Liver (tissue), 3 donors: ENCODE data around the gene ANO8.

Experiments
- EGR1 ChIP-seq, 2 donors: IDR thresholded peaks; 2 replicates each; pipeline ENCODE4 v1.6.1; 2016 to 2018; ENCODE audit warnings: antibody characterized with exemption in 2 of 2, low read depth in 2 of 2
- HNF4A ChIP-seq, 2 donors: conservative IDR thresholded peaks; 2 replicates each; pipeline ENCODE4 v1.6.1; 2016; ENCODE audit warnings: antibody characterized with exemption in 2 of 2, mild to moderate bottlenecking in 2 of 2
- JUND ChIP-seq, 2 donors: IDR thresholded peaks; 2 replicates each; pipeline ENCODE4 v1.6.1; 2016; ENCODE audit warnings: antibody characterized with exemption in 2 of 2
- NR2F2 ChIP-seq: IDR thresholded peaks from 2 replicates; pipeline ENCODE4 v1.6.1; 2016; ENCODE audit warnings: antibody characterized with exemption
- RAD21 ChIP-seq, 2 donors: IDR thresholded peaks; 2 replicates each; pipeline ENCODE4 v1.6.1; 2016; ENCODE audit warnings: antibody characterized with exemption in 2 of 2, mild to moderate bottlenecking in 2 of 2
- RXRA ChIP-seq, 2 donors: IDR thresholded peaks; 2 replicates each; pipeline ENCODE4 v1.6.1; 2017 to 2018; ENCODE audit warnings: antibody characterized with exemption in 2 of 2, mild to moderate bottlenecking in 1 of 2
- YY1 ChIP-seq: IDR thresholded peaks from 2 replicates; pipeline ENCODE4 v1.6.1; 2016; ENCODE audit warnings: antibody characterized with exemption, mild to moderate bottlenecking
- TF ChIP-seq, protein P1 (sequence below): fragments of 150-350 bp; IDR thresholded peaks from 2 replicates; pipeline ENCODE4 v1.5.1; 2017; ENCODE audit warnings: improper control_type of control experiment, low read depth, low read length; ENCODE audit not compliant: missing input control
- TF ChIP-seq, protein P2 (sequence below): IDR thresholded peaks from 2 replicates; pipeline ENCODE4 v1.6.1; 2016; ENCODE audit warnings: antibody characterized with exemption
- TF ChIP-seq, protein P3 (sequence below): IDR thresholded peaks from 2 replicates; pipeline ENCODE4 v1.6.1; 2016; ENCODE audit warnings: antibody characterized with exemption, mild to moderate bottlenecking
- TF ChIP-seq, protein P4 (sequence below): IDR thresholded peaks from 2 replicates; pipeline ENCODE4 v1.6.1; 2016; ENCODE audit warnings: antibody characterized with exemption
- TF ChIP-seq, protein P5 (sequence below): IDR thresholded peaks from 2 replicates; pipeline ENCODE4 v1.6.1; 2016; ENCODE audit warnings: antibody characterized with exemption
- donor health status: healthy.
- donor health status: healthy.

DNA sequence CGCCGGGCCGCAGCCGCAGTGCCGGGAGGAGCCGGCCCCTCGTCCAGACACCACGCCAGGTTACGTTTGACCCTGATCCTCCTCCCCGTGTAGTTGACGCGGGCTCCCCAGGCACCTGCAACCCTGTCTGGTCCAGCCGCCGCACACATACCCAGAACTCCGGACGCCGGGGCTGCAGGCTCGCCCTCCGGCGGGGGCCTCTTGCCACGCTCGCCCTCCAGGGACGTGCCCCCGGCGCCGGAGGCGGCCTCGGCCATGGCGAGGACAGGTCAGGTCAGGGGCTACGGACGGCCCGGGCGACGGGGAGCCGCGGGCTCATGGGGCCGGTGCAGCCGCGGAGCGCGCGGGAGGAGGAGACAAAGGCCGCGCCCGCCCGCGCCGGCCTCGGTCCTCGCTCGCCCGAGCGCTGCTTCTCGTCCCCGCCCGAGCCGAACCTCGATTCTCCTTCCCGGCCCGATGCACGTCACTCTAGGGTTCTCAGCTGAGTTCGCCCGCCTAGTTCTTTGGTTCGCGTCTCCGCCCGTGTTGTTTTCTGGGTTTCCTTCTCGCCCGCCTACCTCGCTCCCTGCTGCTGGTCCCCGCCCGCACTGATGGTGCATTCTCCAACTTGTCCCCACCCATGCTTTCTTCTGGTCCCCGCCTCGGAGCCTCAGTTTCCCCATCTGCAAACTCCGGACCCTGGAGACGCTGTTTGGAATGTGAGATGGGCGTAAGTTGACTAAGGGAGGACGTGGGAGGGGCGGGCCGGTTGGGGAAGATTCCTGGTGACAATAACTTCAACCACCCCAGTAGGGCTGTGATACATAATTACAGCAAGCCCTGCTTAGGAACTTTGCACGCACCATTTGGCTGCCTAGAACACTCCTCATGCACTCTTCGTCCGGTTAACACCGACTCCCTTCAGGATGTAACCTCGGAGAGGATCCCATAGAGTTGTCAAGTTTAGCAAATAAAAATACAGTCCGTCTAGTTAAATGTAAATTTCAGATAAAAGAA lies at the start of gene ANO8:
- TF ChIP-seq, protein P1, sequence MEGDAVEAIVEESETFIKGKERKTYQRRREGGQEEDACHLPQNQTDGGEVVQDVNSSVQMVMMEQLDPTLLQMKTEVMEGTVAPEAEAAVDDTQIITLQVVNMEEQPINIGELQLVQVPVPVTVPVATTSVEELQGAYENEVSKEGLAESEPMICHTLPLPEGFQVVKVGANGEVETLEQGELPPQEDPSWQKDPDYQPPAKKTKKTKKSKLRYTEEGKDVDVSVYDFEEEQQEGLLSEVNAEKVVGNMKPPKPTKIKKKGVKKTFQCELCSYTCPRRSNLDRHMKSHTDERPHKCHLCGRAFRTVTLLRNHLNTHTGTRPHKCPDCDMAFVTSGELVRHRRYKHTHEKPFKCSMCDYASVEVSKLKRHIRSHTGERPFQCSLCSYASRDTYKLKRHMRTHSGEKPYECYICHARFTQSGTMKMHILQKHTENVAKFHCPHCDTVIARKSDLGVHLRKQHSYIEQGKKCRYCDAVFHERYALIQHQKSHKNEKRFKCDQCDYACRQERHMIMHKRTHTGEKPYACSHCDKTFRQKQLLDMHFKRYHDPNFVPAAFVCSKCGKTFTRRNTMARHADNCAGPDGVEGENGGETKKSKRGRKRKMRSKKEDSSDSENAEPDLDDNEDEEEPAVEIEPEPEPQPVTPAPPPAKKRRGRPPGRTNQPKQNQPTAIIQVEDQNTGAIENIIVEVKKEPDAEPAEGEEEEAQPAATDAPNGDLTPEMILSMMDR: no peak
- TF ChIP-seq, protein P2, sequence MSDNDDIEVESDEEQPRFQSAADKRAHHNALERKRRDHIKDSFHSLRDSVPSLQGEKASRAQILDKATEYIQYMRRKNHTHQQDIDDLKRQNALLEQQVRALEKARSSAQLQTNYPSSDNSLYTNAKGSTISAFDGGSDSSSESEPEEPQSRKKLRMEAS: no peak
- TF ChIP-seq EGR1 (IDR thresholded peaks at IDR 0.05; ENCODE audit: low read depth in 2 of 2) (no peak), NR2F2 (no peak), RAD21 (IDR thresholded peaks at IDR 0.05) (peak in 1 of 2 donors; percentile 29), RXRA (IDR thresholded peaks at IDR 0.05) (peak; percentile 25 to 40), HNF4A (conservative IDR thresholded peaks at IDR 0.05) (no peak), JUND (IDR thresholded peaks at IDR 0.05) (no peak), YY1 (peak; percentile 54)
- TF ChIP-seq, protein P3, sequence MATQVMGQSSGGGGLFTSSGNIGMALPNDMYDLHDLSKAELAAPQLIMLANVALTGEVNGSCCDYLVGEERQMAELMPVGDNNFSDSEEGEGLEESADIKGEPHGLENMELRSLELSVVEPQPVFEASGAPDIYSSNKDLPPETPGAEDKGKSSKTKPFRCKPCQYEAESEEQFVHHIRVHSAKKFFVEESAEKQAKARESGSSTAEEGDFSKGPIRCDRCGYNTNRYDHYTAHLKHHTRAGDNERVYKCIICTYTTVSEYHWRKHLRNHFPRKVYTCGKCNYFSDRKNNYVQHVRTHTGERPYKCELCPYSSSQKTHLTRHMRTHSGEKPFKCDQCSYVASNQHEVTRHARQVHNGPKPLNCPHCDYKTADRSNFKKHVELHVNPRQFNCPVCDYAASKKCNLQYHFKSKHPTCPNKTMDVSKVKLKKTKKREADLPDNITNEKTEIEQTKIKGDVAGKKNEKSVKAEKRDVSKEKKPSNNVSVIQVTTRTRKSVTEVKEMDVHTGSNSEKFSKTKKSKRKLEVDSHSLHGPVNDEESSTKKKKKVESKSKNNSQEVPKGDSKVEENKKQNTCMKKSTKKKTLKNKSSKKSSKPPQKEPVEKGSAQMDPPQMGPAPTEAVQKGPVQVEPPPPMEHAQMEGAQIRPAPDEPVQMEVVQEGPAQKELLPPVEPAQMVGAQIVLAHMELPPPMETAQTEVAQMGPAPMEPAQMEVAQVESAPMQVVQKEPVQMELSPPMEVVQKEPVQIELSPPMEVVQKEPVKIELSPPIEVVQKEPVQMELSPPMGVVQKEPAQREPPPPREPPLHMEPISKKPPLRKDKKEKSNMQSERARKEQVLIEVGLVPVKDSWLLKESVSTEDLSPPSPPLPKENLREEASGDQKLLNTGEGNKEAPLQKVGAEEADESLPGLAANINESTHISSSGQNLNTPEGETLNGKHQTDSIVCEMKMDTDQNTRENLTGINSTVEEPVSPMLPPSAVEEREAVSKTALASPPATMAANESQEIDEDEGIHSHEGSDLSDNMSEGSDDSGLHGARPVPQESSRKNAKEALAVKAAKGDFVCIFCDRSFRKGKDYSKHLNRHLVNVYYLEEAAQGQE: no peak
- TF ChIP-seq, protein P4, sequence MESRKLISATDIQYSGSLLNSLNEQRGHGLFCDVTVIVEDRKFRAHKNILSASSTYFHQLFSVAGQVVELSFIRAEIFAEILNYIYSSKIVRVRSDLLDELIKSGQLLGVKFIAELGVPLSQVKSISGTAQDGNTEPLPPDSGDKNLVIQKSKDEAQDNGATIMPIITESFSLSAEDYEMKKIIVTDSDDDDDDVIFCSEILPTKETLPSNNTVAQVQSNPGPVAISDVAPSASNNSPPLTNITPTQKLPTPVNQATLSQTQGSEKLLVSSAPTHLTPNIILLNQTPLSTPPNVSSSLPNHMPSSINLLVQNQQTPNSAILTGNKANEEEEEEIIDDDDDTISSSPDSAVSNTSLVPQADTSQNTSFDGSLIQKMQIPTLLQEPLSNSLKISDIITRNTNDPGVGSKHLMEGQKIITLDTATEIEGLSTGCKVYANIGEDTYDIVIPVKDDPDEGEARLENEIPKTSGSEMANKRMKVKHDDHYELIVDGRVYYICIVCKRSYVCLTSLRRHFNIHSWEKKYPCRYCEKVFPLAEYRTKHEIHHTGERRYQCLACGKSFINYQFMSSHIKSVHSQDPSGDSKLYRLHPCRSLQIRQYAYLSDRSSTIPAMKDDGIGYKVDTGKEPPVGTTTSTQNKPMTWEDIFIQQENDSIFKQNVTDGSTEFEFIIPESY: no peak
- TF ChIP-seq, protein P5, sequence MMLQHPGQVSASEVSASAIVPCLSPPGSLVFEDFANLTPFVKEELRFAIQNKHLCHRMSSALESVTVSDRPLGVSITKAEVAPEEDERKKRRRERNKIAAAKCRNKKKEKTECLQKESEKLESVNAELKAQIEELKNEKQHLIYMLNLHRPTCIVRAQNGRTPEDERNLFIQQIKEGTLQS: no peak
